HG02759 (cell line): ENCODE measurements around the gene SLC48A1.
"Not testable (repeated sequence)": the region's sequence is repeated elsewhere in the genome, so short reads cannot be mapped to it uniquely, and the experiment has no call there.

Experiments
- ATAC-seq: cut with Tn5 transposase; IDR thresholded peaks from one replicate; pipeline ENCODE4 v1.9.1; 2021; ENCODE audit warnings: mild to moderate bottlenecking, moderate library complexity; ENCODE audit not compliant: unreplicated experiment

Gene SLC48A1

GRCh38 chr12:47808050-47808449 is 35.0 kb downstream of the SLC48A1 start:
- ATAC-seq = peak; percentile 43

- ATAC-seq = no peak
Observed at GRCh38 chr12:47808574-47809365, 35.7 kb downstream of the SLC48A1 start.

- not testable (repeated sequence) for ATAC-seq
Observed at GRCh38 chr12:47809518-47809917, 36.5 kb downstream of the SLC48A1 start.

- ATAC-seq = no peak
Observed at GRCh38 chr12:47811072-47811396, 38.0 kb downstream of the SLC48A1 start.

GRCh38 chr12:47811581-47812484 is 38.8 kb downstream of the SLC48A1 start:
- ATAC-seq = no peak

GRCh38 chr12:47812797-47813510 is 39.9 kb downstream of the SLC48A1 start:
- peak; percentile 73 for ATAC-seq

- peak; percentile 28 for ATAC-seq
Observed at GRCh38 chr12:47813511-47814196, 40.6 kb downstream of the SLC48A1 start.

GRCh38 chr12:47814539-47815170 is 41.6 kb downstream of the SLC48A1 start:
- no peak for ATAC-seq

GRCh38 chr12:47815447-47815846 is 42.4 kb downstream of the SLC48A1 start:
- not testable (repeated sequence) for ATAC-seq

- no peak for ATAC-seq
Observed at GRCh38 chr12:47816403-47817271, 43.6 kb downstream of the SLC48A1 start.

- no peak for ATAC-seq
Observed at GRCh38 chr12:47817272-47818006, 44.4 kb downstream of the SLC48A1 start.

GRCh38 chr12:47818007-47818376 is 45.0 kb downstream of the SLC48A1 start:
- ATAC-seq = no peak

GRCh38 chr12:47818467-47819137 is 45.6 kb downstream of the SLC48A1 start:
- ATAC-seq = peak; percentile 4

GRCh38 chr12:47819138-47819895 is 46.3 kb downstream of the SLC48A1 start:
- peak; percentile 36 for ATAC-seq

GRCh38 chr12:47819896-47820630 is 47.0 kb downstream of the SLC48A1 start, which contains the start of gene HDAC7:
TSS of gene HDAC7 (minus strand) at chr12:47819903. CDS start at chr12:47819785, 118 bp downstream.
- peak; percentile 42 for ATAC-seq

GRCh38 chr12:47820631-47821345 is 47.8 kb downstream of the SLC48A1 start:
- no peak for ATAC-seq
